8988T (cell line): ENCODE results near the gene PI4KA.

ENCODE experiments used
- DNase-seq: peaks from one replicate; pipeline ENCODE4 v3.0.0; 2011

Gene PI4KA

GRCh38 chr22:20814221-20814808 lies 44.3 kb downstream of the PI4KA start:
- no peak for DNase-seq

- DNase-seq, result no peak
Observed at GRCh38 chr22:20813056-20813455, 45.6 kb downstream of the PI4KA start.

GRCh38 chr22:20811971-20812660 lies 46.5 kb downstream of the PI4KA start:
- DNase-seq, result no peak

GRCh38 chr22:20811171-20811570 lies 47.4 kb downstream of the PI4KA start:
- no peak for DNase-seq

- no peak for DNase-seq
Observed at GRCh38 chr22:20810645-20811044, 48.0 kb downstream of the PI4KA start.

GRCh38 chr22:20809538-20810185 lies 48.9 kb downstream of the PI4KA start:
- DNase-seq, result no peak

- no peak for DNase-seq
Observed at GRCh38 chr22:20808844-20809243, 49.8 kb downstream of the PI4KA start.

- no peak for DNase-seq
Observed at GRCh38 chr22:20807315-20807752, 51.3 kb downstream of the PI4KA start.

GRCh38 chr22:20805972-20806471 lies 52.6 kb downstream of the PI4KA start:
- DNase-seq, result no peak

- no peak for DNase-seq
Observed at GRCh38 chr22:20804650-20805049, 54.0 kb downstream of the PI4KA start.

GRCh38 chr22:20803696-20804324 lies 54.8 kb downstream of the PI4KA start:
- no peak for DNase-seq

GRCh38 chr22:20802922-20803553 lies 55.6 kb downstream of the PI4KA start:
- no peak for DNase-seq

- DNase-seq, result no peak
Observed at GRCh38 chr22:20802452-20802851, 56.2 kb downstream of the PI4KA start.

- DNase-seq, result no peak
Observed at GRCh38 chr22:20799449-20799848, 59.2 kb downstream of the PI4KA start.

GRCh38 chr22:20798974-20799373 lies 59.6 kb downstream of the PI4KA start:
- no peak for DNase-seq

- DNase-seq, result no peak
Observed at GRCh38 chr22:20798218-20798617, 60.4 kb downstream of the PI4KA start.

- no peak for DNase-seq
Observed at GRCh38 chr22:20796731-20797130, 61.9 kb downstream of the PI4KA start.

- DNase-seq, result no peak
Observed at GRCh38 chr22:20794650-20795413, 63.8 kb downstream of the PI4KA start.

- no peak for DNase-seq
Observed at GRCh38 chr22:20793748-20794649, 64.6 kb downstream of the PI4KA start.

GRCh38 chr22:20792966-20793728 lies 65.5 kb downstream of the PI4KA start:
- DNase-seq, result no peak
